Suprapubic skin (tissue), 4 donors: Measurements from ENCODE around the gene CXCL12.

ENCODE experiments used
- CTCF ChIP-seq, 2 donors: fragments of 200-600 bp in 1 of 2; fragments of 450-650 bp in 1 of 2; sonication (generic) in 1 of 2; IDR thresholded peaks; one replicate each; pipeline ENCODE4 v1.5.1; 2016 to 2019; ENCODE audit warnings: antibody characterized with exemption in 2 of 2, mild to moderate bottlenecking in 1 of 2, moderate library complexity in 1 of 2
- EP300 ChIP-seq: sonication (generic); formaldehyde crosslinking; IDR thresholded peaks from one replicate; pipeline ENCODE4 v1.6.1; 2017; ENCODE audit warnings: antibody characterized with exemption
- POLR2AphosphoS5 ChIP-seq, 3 donors: sonication (generic); formaldehyde crosslinking; IDR thresholded peaks; one replicate each; pipeline ENCODE4 v1.6.1; 2017; ENCODE audit warnings: antibody characterized with exemption in 3 of 3

- no peak for TF ChIP-seq CTCF (IDR thresholded peaks at IDR 0.05)
- TF ChIP-seq EP300 = no peak
- no peak for TF ChIP-seq POLR2AphosphoS5 (IDR thresholded peaks at IDR 0.05)
These were observed 8.2 kb upstream of the CXCL12 start for GRCh38 chr10:44393051-44393630.
